Astrocyte of the hippocampus (primary cell): ENCODE data around the gene STIM2.
A peak's percentile ranks its signal among the peaks of the same experiment; 100 is the strongest.
"Not testable (repeated sequence)": the region's sequence is repeated elsewhere in the genome, so short reads cannot be mapped to it uniquely, and the experiment has no call there.

Experiments
- DNase-seq: peaks from one replicate; pipeline ENCODE4 v3.0.0; 2011; ENCODE audit warnings: low read depth, low spot score

The STIM2 gene

DNA sequence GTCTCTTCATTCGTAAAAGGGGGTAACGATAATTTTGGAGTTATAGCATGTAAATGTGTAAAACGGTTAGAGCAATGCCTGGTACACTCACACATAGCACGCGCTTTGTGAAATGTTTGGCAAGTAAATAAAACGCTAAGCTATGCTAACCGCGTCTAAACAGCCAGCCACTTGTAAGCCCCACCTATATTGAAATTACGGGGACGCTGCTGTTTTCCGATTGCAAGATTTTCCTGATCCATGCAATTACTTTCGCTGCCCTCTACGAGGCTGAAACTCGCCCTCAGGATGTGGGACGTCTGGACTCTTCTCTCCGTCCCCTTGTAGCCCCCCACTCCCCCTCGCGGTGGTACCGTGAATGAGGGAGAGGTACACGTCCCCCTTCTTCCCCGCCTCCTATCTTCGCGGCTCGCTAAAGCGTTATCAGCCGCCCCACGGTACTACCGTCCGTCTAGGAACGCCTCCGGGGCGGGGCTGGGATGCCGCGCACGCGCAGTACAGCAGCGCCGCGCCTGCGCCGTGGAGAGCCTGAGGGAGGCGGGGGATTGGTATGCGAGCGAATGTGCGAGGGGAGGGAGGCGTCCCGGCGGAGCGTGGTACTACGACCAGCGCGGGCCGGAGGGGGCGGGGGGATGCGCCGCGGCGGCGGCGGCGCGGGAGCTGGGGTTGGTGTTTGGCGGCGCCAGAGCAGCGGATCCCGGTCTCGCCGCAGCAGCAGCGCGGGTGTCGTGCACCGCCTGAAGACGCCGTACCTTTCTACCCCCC is at the start of gene STIM2:
Gene STIM2, plus strand, starts transcription at position 685 of the 765 bp plus-strand sequence.
- DNase-seq: peak; percentile 100

DNA sequence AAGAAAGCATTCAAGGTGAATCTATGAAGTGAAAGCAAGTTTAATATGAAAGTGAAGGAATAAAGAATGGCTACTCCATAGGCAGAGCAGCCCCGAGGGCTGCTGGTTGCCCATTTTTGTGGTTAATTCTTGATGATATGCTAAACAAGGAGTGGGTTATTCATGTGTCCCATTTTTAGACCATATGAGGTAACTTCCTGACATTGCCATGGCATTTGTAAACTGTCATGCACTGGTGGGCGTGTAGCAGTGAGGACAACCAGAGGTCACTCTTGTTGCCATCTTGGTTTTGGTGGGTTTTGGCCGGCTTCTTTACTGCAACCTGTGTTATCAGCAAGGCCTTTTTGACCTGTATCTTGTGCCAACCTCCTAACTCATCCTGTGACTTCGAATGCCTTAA is 49.1 kb upstream of the STIM2 start:
- DNase-seq: not testable (repeated sequence)

DNA sequence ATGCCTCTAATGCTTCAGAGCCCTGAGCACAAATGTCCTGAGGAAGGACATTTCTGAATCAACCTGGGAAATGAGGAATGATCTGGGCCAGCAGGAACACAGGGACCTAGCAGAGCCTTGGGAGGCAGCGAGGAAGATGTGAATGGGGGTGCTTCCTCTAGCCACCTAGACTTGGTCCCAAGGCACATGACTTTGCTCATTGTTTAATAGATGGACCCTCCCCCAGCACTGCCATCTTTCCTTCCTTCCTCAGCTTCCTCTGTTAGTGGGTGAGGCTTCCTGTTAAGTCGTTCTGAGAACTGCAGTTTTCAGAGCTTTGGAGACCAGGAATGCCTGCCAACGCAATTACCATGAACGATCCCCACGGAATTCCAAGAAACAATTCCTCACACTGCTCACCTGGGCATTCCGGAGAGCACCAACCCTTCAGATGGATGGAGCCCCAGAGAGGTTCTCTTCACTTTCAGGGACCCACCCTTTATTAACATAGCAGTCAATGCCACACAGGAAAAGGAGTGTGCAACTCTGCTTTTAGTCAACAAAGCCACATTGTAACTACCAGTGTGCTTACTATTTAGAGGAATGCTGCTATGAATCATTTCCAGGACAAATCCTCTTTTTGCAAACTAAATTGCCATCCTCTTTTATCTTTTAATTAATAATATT is 48.5 kb upstream of the STIM2 start:
- peak; percentile 13 for DNase-seq

DNA sequence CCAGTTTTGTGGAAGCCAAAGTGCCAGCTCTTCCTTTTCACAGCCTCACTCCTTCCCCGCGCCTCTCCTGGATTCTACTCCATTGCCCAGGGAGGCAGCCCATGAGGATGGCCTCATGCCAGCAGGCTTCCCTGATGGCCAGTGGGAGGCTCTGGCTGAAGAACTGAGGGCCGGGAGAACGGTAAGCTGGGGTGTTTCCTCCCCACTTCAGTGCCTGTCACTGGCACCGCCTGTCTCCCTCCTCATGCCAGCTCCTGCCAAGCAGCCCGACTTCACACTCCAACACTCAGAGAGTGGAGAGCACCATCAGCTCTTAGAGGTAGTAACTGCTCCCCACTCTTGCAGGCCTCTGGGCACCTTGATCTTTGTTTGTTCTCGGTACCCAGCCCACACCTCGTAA is 46.9 kb upstream of the STIM2 start:
- no peak for DNase-seq

DNA sequence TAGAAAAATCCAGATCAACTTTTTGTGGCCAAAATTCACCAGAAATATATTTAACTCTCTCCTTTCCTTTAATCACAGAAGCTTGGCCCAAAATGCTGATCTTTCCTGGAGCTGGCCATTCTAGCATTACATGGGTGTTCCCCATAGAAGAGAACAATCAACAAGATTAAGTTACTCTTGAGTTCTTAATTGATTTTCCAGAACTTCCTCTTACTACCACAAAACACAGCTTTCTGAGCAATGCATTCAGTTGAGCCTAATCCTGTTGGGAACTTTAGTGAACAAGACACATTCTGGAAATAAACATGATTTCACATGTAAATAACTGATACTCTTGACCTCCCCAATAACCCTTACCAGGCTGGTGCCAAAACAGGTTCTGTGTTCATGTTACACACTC is 45.4 kb upstream of the STIM2 start:
- DNase-seq: no peak

DNA sequence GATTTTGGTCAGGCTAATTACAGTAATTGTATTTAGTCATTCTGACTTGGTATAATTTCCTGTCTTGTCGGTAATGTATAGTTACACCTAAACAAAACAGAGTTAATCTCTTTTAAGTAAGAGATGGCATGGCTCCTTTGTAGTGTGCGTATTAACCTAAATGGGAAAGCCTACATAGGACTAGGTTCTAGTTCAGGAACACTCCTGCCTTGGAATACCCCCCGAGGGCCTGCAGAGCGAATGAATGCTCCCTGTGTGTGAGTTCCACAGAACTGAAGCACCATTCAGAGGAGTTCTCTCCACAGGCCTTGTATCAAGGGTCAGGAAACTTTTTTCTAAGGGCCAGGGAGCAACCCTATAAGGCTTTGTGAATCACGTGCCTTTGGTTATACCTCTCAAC is 44.9 kb upstream of the STIM2 start:
- DNase-seq: no peak

DNA sequence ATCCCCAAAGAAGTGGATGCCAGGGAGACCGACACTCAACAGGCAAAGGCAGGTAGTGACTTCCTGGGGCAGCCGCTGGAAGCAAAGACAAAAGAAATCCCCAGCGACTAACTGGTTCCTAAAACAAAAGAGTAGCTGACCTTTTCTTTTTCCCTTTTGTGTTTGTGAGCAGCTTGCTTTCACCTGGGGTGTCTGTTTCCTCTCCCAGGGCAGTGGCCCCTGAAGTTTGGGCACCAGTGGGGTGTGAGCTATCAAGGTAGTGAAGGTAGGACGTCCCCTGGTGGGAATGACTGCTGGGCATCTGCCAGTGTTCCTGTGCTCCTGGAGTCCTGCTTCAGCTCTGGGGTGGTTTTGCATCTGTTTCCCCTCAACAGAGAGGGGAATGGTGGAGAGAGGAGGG is 41.6 kb upstream of the STIM2 start:
- DNase-seq: no peak

DNA sequence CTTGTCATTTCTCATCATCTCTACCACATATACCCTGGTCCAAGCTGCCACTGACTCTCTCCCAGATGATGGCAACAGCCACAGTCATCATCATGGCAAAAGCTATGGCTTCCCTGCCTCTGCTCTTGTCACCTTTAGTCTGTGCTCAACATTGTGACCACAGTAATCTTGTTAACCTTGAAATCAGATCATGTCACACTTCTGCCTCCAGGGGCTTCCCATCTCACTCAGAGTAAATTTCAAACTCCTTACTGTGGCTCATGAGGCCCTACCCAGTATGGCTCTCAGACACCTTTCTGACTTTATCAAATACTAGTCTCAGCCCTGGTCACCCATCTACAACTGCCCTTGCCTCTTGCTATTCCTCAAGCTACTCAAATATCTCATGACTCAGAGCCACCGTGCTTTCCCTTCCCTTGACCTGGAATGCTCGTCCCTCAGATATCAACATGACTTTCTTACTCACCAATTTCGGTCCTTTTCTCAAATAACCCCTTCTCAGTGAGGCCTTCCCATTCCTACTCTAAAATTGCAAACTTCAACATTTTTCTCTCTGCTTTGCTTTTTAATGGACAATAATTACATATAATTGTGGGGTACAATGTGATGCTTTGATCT is 41.1 kb upstream of the STIM2 start:
- DNase-seq: no peak

DNA sequence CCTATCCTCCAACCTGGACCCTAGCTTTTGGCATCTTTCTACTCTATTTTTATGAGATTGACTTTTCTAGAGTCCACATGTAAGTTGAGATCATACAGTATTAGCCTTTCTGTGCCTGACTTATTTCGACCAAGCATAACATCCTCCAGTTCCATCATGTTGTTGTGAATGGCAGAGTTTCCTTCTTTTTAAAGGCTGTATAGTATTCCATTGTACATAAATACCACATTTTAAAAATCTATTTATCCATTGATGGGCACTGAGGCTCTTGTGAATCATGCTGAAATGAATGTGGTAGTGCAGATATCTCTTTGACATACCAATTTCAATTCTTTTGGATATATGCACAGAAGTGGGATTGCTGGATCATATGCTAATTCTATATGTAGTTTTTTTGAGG is 40.3 kb upstream of the STIM2 start:
- no peak for DNase-seq

DNA sequence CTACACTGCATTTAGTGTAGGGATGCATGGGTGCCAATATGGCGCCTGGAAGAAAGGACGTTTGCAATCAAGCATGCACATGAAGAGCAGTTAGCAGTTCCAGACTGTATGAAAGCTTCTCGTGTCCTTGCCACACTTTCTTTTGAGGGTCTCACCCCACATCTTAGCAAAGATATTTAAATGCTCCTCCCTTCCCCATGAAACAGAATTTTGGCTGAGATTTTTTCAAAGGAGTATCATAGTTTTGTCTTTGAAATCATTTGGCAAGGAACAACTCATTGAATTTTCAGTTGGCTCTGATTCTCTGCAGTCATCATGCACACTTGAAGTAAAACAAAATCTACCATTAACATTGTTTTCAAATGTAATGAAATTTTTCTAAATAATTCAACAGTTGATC is 39.6 kb upstream of the STIM2 start:
- DNase-seq: no peak

DNA sequence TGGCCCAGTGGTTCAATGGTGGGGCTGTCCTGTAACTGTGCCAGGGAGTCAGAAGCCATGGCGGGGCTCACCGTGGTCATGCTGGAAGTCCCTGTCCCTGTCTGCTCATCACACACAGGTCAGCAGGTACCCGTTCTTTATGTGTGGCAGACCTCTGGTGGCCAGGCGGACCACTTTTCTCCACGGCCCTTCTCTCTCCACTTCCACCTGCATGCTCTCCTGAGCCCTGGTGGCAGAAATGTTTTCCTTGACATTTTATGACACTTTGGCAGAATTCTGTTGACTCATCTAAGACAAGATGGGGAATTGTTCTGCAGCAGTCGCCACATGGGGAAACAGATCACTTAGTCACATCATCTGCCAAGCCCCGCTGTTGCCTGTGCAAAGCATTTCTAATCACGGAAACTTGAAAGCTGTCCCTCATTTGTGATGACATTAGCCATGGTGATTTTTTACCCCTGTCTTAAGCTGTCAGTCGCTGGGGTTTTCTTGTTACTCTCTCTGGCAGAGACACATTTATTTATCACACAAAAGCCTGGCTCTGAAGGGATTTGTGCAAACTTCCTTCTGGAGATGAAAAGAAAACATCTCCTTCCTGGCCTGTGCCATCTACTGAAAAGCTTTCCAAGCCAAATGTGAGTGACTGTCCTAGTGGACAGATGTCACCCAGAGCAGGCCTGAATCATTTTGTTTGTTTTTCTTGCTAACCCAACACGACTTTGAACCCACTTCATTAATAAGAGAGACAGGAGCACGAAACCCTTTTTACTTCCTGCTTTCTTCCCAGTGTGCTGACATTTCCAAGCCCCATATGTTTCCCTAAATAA is 38.8 kb upstream of the STIM2 start:
- no peak for DNase-seq

DNA sequence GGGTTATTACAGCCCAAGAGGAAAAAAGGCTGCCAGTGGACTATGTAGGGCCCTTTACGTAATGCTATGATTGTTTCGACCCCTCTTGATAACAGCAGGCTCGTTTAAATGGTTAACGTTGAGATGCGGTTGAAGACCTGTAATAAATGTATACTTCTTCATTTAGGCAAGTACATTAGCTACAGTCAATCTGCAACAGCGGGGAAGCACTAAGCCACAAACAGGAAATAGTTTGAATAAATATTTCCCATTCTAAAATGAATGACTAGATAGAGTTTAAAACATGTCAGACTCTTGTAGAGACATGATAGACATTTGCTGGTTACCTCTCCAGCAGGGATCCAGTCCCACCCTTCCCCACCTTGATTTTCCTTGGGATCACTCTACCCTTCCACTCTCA is 38.1 kb upstream of the STIM2 start:
- no peak for DNase-seq

DNA sequence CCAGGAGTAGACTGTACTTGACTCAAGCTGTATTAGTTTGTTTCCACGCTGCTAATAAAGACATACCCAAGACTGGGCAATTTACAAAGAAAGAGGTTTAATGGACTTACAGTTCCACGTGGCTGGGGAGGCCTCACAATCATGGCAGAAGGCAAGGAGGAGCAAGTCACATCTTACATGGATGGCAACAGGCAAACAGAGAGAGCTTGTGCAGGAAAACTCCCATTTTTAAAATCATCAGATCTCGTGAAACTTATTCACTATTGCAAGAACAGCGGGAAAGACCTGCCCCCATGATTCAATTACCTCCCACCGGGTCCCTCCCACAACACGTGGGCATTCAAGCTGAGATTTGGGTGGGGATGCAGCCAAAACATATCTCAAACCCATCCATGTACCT is 37.7 kb upstream of the STIM2 start:
- not testable (repeated sequence) for DNase-seq

DNA sequence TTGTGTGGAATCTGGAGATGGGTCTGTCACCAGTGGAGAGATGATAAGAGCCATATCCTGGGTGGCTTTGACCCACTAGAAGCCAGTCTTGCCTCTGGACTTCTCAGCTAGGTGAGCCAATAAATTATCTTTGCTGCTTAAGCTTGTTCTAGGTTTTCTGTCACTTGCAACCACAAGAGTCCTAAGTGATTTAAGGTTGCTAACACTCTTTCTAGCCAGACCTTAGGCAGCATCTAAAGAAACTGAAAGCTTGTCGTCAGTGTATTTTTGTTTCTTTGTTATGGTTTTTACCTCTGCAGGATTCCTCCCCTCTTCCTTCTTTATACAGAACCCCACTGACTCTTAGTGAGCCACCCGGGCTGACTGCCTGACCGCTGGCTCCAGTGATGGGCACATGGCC is 37.1 kb upstream of the STIM2 start:
- no peak for DNase-seq

DNA sequence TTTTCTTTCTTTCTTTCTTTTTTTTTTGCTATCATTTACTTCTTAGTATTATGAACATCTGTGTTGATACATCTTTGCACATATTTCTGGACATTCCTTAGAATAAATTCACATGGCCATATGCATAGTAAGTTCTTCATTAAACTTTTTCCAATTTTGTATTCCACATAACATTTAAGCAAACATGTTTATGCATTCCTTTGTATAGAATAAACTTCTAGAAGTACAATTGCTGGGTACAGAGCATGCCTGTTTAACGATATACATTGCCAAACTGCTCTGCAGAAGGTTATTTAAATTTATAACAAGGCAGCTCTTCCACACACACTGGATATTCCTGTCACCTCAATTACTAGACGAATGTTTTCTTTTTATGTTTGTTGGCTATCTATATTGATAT is 36.0 kb upstream of the STIM2 start:
- DNase-seq: no peak

DNA sequence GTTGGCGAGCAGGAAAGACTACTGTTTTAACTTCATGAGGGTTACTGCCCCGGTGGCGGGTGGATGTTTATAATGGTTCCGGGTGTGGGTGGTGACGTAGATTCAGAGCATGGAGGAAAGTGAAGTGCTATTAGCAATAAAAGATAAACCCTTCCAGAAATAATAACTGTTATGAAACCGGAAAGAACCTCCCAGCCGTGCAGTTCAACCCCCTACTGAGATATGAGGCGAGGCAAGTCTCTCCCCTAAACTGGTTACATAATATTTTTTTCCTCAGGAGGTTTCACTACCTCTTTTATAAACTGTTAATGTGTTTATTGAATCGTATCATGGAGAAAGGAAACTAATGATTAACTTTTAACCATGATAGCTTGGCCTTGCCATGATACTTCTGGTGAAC is 33.9 kb upstream of the STIM2 start:
- DNase-seq: no peak

DNA sequence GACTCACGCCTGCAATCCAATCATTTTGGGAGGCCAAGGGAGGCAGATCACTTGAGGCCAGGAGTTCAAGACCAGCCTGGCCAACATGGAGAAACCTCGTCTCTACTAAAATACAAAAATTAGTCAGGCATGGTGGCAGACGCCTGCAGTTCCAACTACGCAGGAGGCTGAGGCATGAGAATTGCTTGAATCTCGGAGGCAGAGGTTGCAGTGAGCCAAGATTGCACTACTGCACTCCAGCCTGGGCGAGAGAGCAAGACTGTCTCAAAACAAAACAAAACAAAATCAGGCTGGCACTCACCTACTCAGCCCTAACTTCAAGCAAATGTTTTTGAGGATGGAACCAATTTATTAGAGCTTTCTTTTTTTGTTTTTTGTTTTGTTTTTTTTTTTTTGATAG is 33.3 kb upstream of the STIM2 start:
- DNase-seq: not testable (repeated sequence)

DNA sequence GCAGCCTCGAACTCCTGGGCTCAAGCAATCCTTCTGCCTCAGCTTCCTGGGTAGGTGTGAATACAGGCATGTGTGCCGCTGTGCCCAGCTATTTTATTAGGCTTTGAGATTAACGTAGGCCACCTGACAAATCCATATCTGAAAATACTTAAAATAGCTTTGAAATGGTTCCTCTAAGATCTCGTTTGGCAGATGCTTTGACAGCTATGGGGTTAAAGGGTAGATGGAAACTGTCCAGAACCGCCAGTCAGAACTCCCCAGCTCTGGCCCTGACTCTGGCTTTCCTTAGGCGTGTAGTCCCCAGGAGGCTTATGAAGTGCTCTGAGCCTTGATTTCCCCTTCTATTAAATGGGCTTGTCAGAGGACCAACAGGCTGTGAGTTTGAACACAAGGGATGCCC is 32.8 kb upstream of the STIM2 start:
- no peak for DNase-seq

DNA sequence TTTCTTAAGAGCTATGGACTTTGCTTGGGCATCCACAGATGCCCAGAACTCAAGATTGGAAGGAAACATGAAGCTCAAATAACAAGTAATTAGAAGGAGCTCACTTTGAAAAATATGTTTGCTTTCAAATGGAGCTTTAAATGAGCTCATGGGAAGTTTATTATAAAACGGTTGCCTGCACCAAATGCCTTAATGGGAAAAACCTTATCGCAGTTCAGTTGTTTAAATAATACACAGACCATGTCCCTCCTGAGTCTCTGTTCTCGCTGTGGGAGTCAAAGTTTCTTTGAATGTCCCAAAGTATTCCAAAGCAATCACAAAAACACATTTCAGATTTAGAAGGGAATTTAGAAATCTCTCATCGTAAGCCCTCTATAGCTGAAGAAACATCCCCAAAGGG is 31.6 kb upstream of the STIM2 start:
- DNase-seq: no peak

DNA sequence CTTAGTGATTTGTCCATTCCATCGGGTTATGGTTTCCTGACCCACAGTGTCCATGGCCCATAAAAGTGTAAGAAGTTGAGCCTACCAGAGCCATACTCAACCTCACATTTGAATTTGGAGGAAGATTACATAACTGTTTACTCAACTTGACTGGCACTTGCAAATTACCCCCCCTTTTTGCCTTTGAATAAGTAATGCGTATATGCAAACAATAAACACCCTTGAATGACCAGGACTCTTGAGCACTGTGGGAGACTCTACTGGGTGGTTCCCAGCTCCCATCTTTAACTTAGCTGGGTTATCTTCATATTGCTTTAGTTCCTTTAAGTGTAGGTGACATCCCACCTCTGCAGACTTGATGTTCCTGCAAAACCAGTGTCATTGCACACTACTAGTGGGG is 30.6 kb upstream of the STIM2 start:
- no peak for DNase-seq

DNA sequence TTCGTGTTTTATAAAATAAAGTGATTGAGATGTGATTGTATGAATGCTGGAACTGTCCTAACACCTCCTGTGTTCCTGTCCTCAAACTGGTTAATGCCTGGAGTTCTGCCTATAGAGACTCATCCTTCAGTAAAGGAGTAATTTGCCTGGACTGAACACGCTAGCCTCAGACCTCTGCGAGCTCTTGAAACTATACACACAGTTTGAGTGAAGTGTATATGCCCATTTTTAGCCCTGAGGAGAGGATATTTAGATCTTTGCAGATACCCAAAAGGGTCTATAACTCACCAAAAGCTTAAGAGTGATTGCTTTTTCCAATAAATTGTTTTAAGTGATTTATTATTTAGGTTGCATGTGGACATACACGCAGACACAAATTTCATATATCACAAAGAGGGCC is 29.9 kb upstream of the STIM2 start:
- DNase-seq: no peak

DNA sequence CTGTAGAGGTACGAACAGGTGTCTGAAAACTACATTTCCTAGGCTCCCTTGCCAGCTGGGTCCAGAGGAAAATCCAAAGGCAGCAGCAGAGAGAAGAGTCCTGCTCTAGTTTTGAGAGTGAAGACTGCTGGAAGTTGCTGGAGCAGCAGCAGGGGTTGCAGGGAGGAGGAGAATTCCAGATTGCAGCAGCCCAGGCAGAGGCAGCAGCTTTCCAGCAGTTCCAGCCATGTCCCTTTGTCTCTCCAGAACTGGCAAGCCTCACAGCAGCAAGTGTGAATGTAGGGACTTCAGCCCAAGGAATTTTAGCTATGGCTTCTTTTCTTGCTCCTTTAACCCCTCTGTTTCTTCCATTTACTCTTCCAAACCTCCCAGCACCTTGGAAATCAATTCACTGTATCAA is 24.1 kb upstream of the STIM2 start:
- no peak for DNase-seq
